Right lobe of liver (tissue), 4 donors: ENCODE results near the gene TENT4B.

Source experiments
- CTCF ChIP-seq, 4 donors: fragments of 200-600 bp in 3 of 4; fragments of 450-650 bp in 1 of 4; IDR thresholded peaks; one replicate each; pipeline versions ENCODE4 v1.5.1 to v1.8.0; 2016 to 2022; ENCODE audit warnings: antibody characterized with exemption in 4 of 4, mild to moderate bottlenecking in 2 of 4
- POLR2A ChIP-seq: fragments of 450-650 bp; IDR thresholded peaks from one replicate; pipeline ENCODE4 v1.6.1; 2017; ENCODE audit warnings: antibody characterized with exemption, mild to moderate bottlenecking
- donor health status: DM: no; HTN: no; CAD: no.
- donor health status: DM: no; HTN: no; CAD: no.
- donor health status: DM: no; HTN: yes; CAD: no.

- TF ChIP-seq CTCF (IDR thresholded peaks at IDR 0.05) (no peak), POLR2A (no peak)
Observed at GRCh38 chr16:50144211-50144610, 8.9 kb upstream of the TENT4B start.
